Pons (tissue), 1 donor: Measurements from ENCODE around the gene HACD2.

ENCODE experiments used
- DNase-seq: peaks from one replicate; pipeline ENCODE4 v3.0.0-alpha.2; 2016; ENCODE audit warnings: low spot score

The HACD2 gene

GRCh38 chr3:123571264-123571972 lies 13.4 kb downstream of the HACD2 start:
- peak; percentile 42 for DNase-seq

- no peak for DNase-seq
Measured at GRCh38 chr3:123568875-123569274, 16.0 kb downstream of the HACD2 start.

GRCh38 chr3:123568034-123568433 lies 16.8 kb downstream of the HACD2 start:
- peak; percentile 91 for DNase-seq

- no peak for DNase-seq
Measured at GRCh38 chr3:123564056-123564455, 20.8 kb downstream of the HACD2 start.

DNA sequence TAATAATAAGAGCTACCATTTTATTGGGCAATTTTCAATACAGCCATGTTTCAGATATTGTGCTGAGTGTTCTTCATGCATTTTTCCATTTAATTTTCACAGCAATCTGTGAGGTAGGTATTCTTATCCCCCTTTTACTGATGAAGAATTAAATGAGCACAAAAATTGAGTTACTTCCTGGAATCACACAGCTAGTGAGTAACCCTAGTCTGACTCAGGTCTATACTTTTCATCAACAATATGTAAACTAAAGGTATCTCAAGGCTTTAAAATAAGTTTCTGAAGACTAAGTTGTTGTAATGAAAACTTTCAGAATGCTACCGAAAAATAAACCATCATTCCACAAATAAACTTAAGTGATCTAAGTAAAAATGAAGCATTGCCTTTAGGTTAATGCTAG lies 22.3 kb downstream of the HACD2 start:
- DNase-seq, result no peak

GRCh38 chr3:123561188-123561587 lies 23.7 kb downstream of the HACD2 start:
- no peak for DNase-seq

DNA sequence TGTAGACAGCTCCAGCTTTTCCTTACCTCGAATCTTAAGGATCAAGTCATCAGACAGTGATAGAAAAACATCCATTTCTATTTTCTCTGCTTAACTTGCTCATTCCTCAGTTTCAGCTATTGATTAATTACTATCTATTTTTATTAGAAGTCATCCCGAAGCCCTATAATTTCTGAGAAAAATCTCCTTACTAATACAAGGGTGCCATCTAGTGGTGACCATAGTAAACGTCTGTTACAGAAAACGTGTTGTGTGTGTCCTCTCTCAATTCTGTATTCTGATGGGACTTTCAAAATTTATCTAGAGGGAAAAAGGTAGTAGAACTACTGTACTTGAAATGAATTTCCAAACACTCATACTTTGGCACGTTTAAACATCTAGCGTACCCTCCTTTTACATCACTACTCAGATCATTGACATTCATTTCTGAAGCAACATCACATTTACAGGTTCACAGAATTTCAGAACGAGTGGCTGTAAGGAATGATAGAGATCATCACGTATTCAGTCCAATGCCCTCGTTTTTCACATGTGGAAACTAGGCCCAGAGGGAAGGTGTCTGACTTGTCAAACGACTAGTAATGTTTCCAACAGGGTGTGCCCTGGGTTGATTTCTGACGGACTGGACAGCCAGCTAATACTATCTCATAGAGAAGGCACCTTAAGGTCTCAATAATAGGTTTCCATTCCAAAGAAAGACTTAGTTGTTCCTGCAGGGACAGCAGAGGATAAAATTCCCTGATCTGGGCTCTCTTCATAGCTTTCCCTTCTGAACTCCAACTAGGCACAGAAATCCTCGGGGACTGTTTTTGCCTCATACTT lies 25.6 kb downstream of the HACD2 start:
- DNase-seq, result peak; percentile 80

- no peak for DNase-seq
Measured at GRCh38 chr3:123553536-123553935, 31.3 kb downstream of the HACD2 start.

DNA sequence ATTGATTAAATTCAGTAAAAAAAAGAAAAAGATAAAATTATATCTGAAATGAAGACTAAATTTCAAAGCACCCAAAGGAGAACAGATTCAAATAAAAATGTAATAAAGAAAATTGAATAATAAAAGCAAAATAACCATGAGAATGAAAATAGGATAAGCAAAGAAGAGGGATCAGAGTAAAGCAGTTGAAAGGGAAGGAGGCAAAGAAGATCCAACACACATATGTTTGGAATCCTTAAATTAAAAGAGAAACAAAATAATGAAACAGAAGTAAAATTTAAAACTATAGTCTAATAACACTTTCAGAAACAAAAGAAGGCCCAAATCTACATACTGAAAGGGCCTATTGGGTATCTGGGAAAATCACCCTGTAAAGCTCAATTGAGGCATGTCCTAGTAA lies 32.1 kb downstream of the HACD2 start:
- no peak for DNase-seq

DNA sequence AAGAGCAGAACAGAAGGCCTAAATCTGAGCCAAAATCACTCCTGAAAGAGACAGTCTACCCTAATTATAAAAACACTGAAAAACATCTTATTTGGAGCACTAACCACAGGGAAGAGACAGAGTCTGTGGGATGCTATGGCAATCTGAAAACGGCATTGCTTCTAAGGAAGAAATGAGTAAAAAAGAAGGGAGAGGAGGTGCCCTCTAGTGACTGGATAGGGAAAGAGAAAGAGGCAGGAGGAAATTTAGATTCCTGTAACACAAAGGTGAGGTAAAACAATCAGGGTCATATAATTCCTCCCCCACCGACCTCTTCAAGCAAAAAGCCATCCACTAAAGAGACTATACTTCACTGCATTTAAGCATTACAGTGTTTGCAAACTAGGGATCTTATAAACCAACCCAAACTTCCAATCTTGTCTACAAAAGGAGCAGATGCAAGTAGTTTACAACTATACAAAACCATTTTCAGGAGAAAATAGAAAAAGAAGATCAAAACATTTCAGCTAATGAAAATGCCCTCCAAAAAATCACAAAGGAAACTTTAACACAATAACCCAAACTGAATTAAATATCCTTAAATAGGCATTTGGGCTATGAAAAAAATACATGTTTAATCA lies 32.6 kb downstream of the HACD2 start:
- no peak for DNase-seq

- no peak for DNase-seq
Measured at GRCh38 chr3:123547881-123548519, 36.9 kb downstream of the HACD2 start.

GRCh38 chr3:123546133-123546755 lies 38.6 kb downstream of the HACD2 start:
- peak; percentile 65 for DNase-seq

- DNase-seq, result no peak
Measured at GRCh38 chr3:123543950-123544349, 40.9 kb downstream of the HACD2 start.

- DNase-seq, result no peak
Measured at GRCh38 chr3:123540285-123540684, 44.6 kb downstream of the HACD2 start.

DNA sequence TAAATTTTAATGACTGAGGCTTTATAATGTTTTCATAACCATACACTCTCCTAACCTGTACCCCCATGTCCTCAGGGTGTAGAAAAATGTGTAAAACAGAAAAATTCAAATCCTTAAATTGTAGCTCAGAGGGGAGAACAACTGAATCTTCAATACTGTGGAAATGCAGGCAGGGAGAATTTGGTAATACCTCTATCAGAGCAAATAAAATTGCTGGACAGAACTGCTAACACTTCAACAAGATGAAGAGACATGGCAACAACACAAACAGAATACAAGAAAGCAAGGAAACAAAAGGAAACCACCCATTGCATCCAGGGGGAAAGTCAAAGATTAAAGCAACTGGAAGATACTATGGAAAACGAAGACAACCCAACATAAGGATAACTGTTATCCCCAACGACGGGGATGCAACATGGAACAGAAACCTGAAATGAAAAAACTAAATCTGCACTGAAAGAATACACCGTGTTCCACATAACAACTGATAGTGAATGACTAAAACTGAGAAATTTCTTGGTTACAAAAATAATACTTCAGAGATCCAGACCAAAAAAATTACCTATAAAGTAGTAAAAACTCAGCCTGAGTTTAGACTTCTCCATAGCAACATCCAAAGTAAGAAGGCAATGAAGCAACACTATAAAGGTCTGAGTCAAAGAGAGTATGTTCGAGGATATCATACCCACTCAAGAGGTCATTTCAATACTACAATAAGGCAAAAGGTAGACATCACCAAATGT lies 48.5 kb downstream of the HACD2 start:
- no peak for DNase-seq

- DNase-seq, result no peak
Measured at GRCh38 chr3:123535580-123535979, 49.3 kb downstream of the HACD2 start.

- DNase-seq, result no peak
Measured at GRCh38 chr3:123534264-123534663, 50.6 kb downstream of the HACD2 start.

- no peak for DNase-seq
Measured at GRCh38 chr3:123533554-123534159, 51.2 kb downstream of the HACD2 start.

GRCh38 chr3:123528130-123528529 lies 56.7 kb downstream of the HACD2 start:
- no peak for DNase-seq

- DNase-seq, result no peak
Measured at GRCh38 chr3:123527046-123527445, 57.8 kb downstream of the HACD2 start.

GRCh38 chr3:123526474-123526873 lies 58.4 kb downstream of the HACD2 start:
- no peak for DNase-seq
